Aorta (tissue), 5 donors: ENCODE results near the gene NEK6. TPM values are rescaled to one million over a fixed set of nuclear protein-coding genes. Genes with fewer than 3 reads are reported as not detected.

Source experiments
- ATAC-seq: fragments of 200-7000 bp; cut with Tn5 transposase; one replicate; pipeline ENCODE4 v1.9.1; 2022; ENCODE audit warnings: moderate library complexity; ENCODE audit not compliant: low FRiP score
- DNase-seq, 2 donors: peaks; one replicate each; pipeline ENCODE4 v3.0.0-alpha.2; 2020
- H3K27ac ChIP-seq, 2 donors: one replicate each; pipeline ENCODE4 v1.5.1; 2013; ENCODE audit warnings: low read length in 2 of 2, mild to moderate bottlenecking in 2 of 2, moderate library complexity in 2 of 2, control low read depth in 1 of 2, inconsistent platforms in 1 of 2, low read depth in 1 of 2
- H3K27me3 ChIP-seq, 2 donors: one replicate each; pipeline ENCODE4 v1.6.1; 2013; ENCODE audit warnings: control low read depth in 1 of 2, low read length in 1 of 2, mild to moderate bottlenecking in 1 of 2, moderate library complexity in 1 of 2; ENCODE audit not compliant: insufficient read depth in 2 of 2, control insufficient read depth in 1 of 2
- H3K36me3 ChIP-seq, 2 donors: one replicate each; pipeline ENCODE4 v1.6.1; 2013; ENCODE audit warnings: control low read depth in 1 of 2, low read length in 1 of 2, mild to moderate bottlenecking in 1 of 2; ENCODE audit not compliant: insufficient read depth in 2 of 2, control insufficient read depth in 1 of 2
- H3K4me1 ChIP-seq, 2 donors: one replicate each; pipeline ENCODE4 v1.6.1; 2013; ENCODE audit warnings: low read length in 2 of 2, control low read depth in 1 of 2, mild to moderate bottlenecking in 1 of 2, moderate library complexity in 1 of 2; ENCODE audit not compliant: insufficient read depth in 2 of 2, control insufficient read depth in 1 of 2
- H3K4me3 ChIP-seq, 2 donors: one replicate each; pipeline ENCODE4 v1.5.1; 2013; ENCODE audit warnings: low read length in 2 of 2, control low read depth in 1 of 2, mild to moderate bottlenecking in 1 of 2
- H3K9me3 ChIP-seq: one replicate; pipeline ENCODE4 v1.6.1; 2013; ENCODE audit warnings: mild to moderate bottlenecking, low read length; ENCODE audit not compliant: control insufficient read depth
- WGBS, 2 donors: extraction: QIAGEN DNeasy Blood & Tissue Kit; methylation state at CpG; one replicate each; pipeline ENCODE4 v1.1.7; 2013; 5-methylcytosine and 5-hydroxymethylcytosine counted together
- intact Hi-C, 2 donors: fragments of 100-400 bp; cut with DNase I; formaldehyde crosslinking; loops; one replicate each; pipeline versions ENCODE4 v1.14.2 to v1.15.0; 2022
- polyA plus RNA-seq, 2 donors: library from polyadenylated mRNA; stranded (reverse); fragments of 200-250 nt; gene quantifications; one replicate each; pipeline ENCODE4 v1.2.3, GENCODE V29; 2013
- total RNA-seq, 2 donors: library from RNA; stranded (reverse); fragmentation: NEBNext Ultra II Directional; extraction: Animal tissue kit (Norgen Biotek cat#: 25700); gene quantifications; one replicate each; pipeline ENCODE4 v1.2.1, GENCODE V29; 2021
- donor health status: healthy with polysubstance abuse.
- donor health status: Bipolar disorder and iron deficiency.
- donor health status: DM: no; HTN: no; CAD: no.
- donor health status: DM: no; HTN: no; CAD: no.
- donor health status: DM: yes; HTN: yes; CAD: no.

The NEK6 gene
- total and polyA plus RNA-seq, 4 donors, result 8.2 to 72.8 (median 37.0) TPM

- no peaks in the 10 kb centered on the region for H3K4me1 ChIP-seq
- intact Hi-C loops, result no loop called here
- 86 to 88% methylated on average over 15 of the region's 15 CpGs for WGBS, 2 donors
- no peak for ATAC-seq
- H3K27ac ChIP-seq, result no peak overlapping the region
- H3K9me3 ChIP-seq, result no peaks in the 10 kb centered on the region
- H3K36me3 ChIP-seq, result peaks cover 6 to 8% of the 10 kb centered on the region in 2 donors
- no peak overlapping the region for H3K4me3 ChIP-seq
- no peak for DNase-seq
- H3K27me3 ChIP-seq, result no peaks in the 10 kb centered on the region
Measured at GRCh38 chr9:124355941-124356744, 98.4 kb downstream of the NEK6 start.

DNA sequence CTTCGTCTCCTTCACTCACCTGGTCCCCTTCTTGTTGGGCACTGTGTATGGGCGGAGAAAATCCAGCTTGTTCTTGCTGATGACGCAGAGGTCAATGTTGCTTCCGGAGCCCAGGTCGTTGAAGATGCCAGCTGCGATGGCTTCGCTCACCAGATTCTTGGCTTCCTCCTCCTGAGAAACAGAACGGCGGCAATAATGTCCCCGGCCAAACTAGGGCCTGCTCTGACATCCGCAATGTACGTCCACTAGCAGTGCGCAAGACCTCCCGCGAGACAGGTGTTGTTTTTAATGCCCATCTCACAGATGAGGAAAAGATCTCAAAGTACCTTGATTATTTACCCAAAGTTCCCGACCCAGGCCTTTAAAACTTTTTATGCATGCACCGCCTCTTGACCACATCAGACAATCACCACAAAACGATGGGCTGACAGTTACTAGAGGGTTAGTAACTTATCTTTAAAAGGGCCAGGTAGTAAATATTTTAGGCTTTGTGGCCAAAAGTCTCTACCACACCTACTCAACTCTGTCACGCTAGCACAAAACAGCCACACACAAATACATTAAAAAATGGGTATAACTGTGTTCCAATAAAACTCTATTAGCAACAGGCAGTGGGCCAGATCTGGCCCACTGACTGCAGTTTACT is 99.1 kb downstream of the NEK6 start:
- DNase-seq, result no peak

GRCh38 chr9:124357721-124358361 is 100.1 kb downstream of the NEK6 start:
- Histone ChIP-seq H3K27ac (no peak overlapping the region), H3K4me1 (no peaks in the 10 kb centered on the region), H3K4me3 (no peak overlapping the region), H3K9me3 (no peaks in the 10 kb centered on the region), H3K27me3 (no peaks in the 10 kb centered on the region), H3K36me3 (peaks cover 0 to 5% of the 10 kb centered on the region in 2 donors)
- DNase-seq (no peak), ATAC-seq (no peak)
- intact Hi-C loops, result no loop called here
- 79 to 81% methylated on average over 13 of the region's 13 CpGs for WGBS, 2 donors

More for the DNA sequence above, 99.1 kb downstream of the NEK6 start:
- Histone ChIP-seq H3K36me3 (peaks cover 2 to 8% of the 10 kb centered on the region in 2 donors), H3K4me3 (no peak overlapping the region), H3K27me3 (no peaks in the 10 kb centered on the region), H3K4me1 (no peaks in the 10 kb centered on the region), H3K9me3 (no peaks in the 10 kb centered on the region), H3K27ac (no peak overlapping the region)
- ATAC-seq, result no peak
- 91% methylated on average over 19 of the region's 19 CpGs for WGBS, 2 donors
- intact Hi-C loops, result no loop called here

DNA sequence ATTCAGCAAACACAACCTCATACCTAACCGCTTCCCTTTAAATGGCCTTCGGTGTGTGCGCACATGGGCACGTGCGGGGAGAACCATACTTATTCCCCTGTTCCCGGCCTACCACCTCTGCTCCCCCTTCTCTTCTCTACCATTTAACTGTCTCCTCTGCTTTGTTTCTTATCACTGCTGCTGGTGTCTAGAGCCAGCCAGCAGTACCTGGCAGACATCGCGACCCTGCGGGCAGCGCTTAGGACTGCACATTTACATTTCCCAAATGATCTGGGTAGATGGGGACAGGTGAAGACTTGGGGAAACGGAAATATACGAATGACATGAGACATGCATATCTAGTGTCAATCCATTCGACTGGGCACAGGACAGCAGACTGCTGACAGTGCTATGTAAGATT is 100.9 kb downstream of the NEK6 start:
- intact Hi-C loops, result no loop called here
- Histone ChIP-seq H3K9me3 (no peaks in the 10 kb centered on the region), H3K4me3 (no peak overlapping the region), H3K27me3 (no peaks in the 10 kb centered on the region), H3K36me3 (peaks cover 0 to under 1% of the 10 kb centered on the region in 2 donors), H3K27ac (no peak overlapping the region), H3K4me1 (no peaks in the 10 kb centered on the region)
- ATAC-seq, result no peak
- no peak for DNase-seq
- WGBS, 2 donors, result 90 to 93% methylated on average over 13 of the region's 13 CpGs

DNA sequence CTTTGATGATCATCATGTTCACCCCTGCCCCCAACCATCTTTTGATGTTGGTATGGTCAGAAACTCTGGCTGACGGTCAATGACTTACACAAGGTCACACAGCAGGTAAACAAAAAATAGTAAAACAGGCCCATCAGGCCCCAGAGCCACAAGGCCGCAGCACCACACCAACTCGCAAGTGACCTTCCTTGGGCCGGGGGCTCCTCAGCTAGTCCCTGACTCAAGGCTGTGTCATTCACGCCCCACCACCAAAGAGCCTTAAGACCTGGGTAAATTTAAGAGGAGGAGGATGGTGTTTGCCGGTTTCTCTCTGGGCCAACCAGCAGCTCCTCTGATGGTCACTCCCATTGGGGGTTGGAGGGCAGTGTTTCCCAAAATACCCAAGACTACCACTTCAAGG is 101.7 kb downstream of the NEK6 start:
- intact Hi-C loops, result no loop called here
- no peak overlapping the region for H3K27ac ChIP-seq
- WGBS, 2 donors, result 96 to 97% methylated on average over 6 of the region's 6 CpGs
- H3K4me1 ChIP-seq, result no peaks in the 10 kb centered on the region
- H3K4me3 ChIP-seq, result no peak overlapping the region
- no peaks in the 10 kb centered on the region for H3K27me3 ChIP-seq
- H3K36me3 ChIP-seq, result no peaks in the 10 kb centered on the region
- no peak for DNase-seq
- H3K9me3 ChIP-seq, result no peaks in the 10 kb centered on the region
- no peak for ATAC-seq

DNA sequence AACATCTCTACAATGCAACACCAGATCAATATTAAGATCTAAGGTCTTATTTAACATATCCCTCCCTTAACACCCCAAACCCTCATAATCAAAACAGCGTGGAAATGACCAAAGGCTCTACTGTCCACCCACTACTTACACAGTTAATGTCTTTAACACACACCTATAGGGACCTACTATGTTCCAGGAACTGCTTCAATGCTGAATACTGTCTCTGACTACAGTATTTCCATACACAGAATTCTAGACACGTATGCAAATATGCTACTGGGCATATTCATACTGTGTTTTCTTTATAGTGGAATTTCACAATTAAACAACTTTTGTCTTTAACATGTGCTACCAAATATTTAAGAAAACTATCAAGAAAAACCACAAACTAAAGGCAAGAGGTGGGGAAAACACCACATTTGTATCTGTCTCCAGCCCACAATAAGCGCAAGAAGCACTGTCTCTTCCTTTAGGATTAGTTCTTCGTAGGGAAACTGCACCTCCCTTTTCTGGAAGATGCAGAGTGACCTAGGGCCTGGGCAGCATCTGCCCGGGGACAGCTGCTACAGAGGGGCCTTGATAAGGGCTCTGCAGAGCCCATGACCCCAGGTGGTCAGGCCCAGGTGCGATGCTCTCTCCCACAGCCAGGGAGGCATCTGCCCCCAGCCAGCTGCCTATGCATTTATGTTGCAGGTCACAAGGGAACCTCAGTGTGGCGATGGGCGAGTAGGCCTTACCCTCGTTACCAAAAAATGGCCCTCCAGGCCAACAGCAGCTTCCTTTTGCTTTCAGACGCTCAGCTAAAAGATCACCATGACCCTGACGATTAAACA is 102.3 kb downstream of the NEK6 start:
- H3K4me1 ChIP-seq, result no peaks in the 10 kb centered on the region
- no peaks in the 10 kb centered on the region for H3K27me3 ChIP-seq
- no peaks in the 10 kb centered on the region for H3K36me3 ChIP-seq
- DNase-seq (no peak), ATAC-seq (no peak)
- H3K27ac ChIP-seq, result no peak overlapping the region
- 81 to 87% methylated on average over 11 of the region's 11 CpGs for WGBS, 2 donors
- no peak overlapping the region for H3K4me3 ChIP-seq
- intact Hi-C loops, result no loop called here
- no peaks in the 10 kb centered on the region for H3K9me3 ChIP-seq

GRCh38 chr9:124361128-124361527 is 103.4 kb downstream of the NEK6 start:
- no peak overlapping the region for H3K4me3 ChIP-seq
- H3K27me3 ChIP-seq, result no peaks in the 10 kb centered on the region
- H3K36me3 ChIP-seq, result no peaks in the 10 kb centered on the region
- no peaks in the 10 kb centered on the region for H3K4me1 ChIP-seq
- intact Hi-C loops, result no loop called here
- WGBS, 2 donors, result 86 to 87% methylated on average over 8 of the region's 8 CpGs
- H3K9me3 ChIP-seq, result no peaks in the 10 kb centered on the region
- no peak for DNase-seq
- ATAC-seq, result no peak
- H3K27ac ChIP-seq, result no peak overlapping the region

DNA sequence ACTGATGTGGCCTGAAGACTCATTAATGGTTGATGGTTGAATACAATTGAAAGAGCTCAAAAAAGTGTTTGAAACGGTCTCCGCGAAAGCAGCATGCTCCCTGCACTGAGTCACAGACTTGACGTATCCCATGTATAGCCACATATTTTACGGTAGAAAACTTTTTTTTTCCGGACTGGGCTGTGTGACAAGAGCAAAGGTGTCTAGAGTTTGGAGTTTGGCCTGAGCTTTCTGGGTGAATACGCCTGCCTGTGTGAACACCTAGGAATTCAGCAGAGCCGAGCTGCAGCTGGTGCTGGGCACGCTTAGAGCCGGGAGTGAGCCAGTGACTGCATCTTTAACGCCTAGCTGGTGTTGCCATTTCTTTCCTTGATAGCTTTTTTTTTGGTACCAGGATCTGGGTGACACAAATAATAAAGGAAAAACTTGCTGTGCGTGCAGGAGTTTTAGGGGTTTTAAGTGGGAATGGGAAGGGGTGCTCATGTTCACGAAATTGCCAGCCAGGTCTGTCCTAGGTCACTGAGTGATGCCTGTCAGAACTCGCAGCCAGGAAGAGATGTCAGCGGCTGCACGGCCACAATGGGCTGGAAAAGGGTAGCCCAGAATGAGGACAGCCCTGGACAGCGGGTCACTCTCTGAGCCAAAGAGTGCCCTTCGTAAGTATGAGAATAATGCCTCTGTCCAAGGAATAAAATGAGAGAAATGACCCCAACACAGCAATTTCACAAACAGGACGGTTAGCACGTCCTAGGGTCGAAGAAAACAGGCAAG is 105.8 kb downstream of the NEK6 start:
- Histone ChIP-seq H3K9me3 (no peaks in the 10 kb centered on the region), H3K36me3 (no peaks in the 10 kb centered on the region), H3K27me3 (no peaks in the 10 kb centered on the region), H3K4me3 (no peak overlapping the region), H3K27ac (no peak overlapping the region), H3K4me1 (no peaks in the 10 kb centered on the region)
- ATAC-seq, result no peak
- no peak for DNase-seq
- 91 to 92% methylated on average over 21 of the region's 21 CpGs for WGBS, 2 donors
- intact Hi-C loops, result no loop called here
